Psoas muscle (tissue), 8 donors: ENCODE data around the gene LDLRAD4. TPM values are rescaled to one million over a fixed set of nuclear protein-coding genes. Genes with fewer than 3 reads are reported as not detected.
"Not testable (repeated sequence)": the region's sequence is repeated elsewhere in the genome, so short reads cannot be mapped to it uniquely, and the experiment has no call there.

ENCODE experiments used
- ATAC-seq, 4 donors: fragments of 200-7000 bp; cut with Tn5 transposase; one replicate each; pipeline ENCODE4 v1.9.1; 2020; ENCODE audit warnings: moderate library complexity in 3 of 4, mild to moderate bottlenecking in 2 of 4
- DNase-seq, 2 donors: peaks; one replicate each; pipeline ENCODE4 v3.0.0-alpha.2; 2020
- H3K27ac ChIP-seq: fragments of 200-600 bp; one replicate; pipeline ENCODE4 v1.8.0; 2022
- H3K27me3 ChIP-seq, 3 donors: fragments of 200-600 bp in 1 of 3; one replicate each; pipeline versions ENCODE4 v1.6.1 to v1.8.0; 2013 to 2022; ENCODE audit warnings: low read length in 2 of 3, mild to moderate bottlenecking in 2 of 3, moderate library complexity in 1 of 3; ENCODE audit not compliant: insufficient read depth in 3 of 3
- H3K36me3 ChIP-seq, 2 donors: fragments of 200-600 bp in 1 of 2; one replicate each; pipeline versions ENCODE4 v1.6.1 to v1.8.0; 2013 to 2022; ENCODE audit warnings: low read depth in 1 of 2, mild to moderate bottlenecking in 1 of 2, moderate library complexity in 1 of 2; ENCODE audit not compliant: insufficient read depth in 1 of 2
- H3K4me1 ChIP-seq: fragments of 200-600 bp; one replicate; pipeline ENCODE4 v1.8.0; 2022
- H3K4me3 ChIP-seq: fragments of 200-600 bp; one replicate; pipeline ENCODE4 v1.8.0; 2022; ENCODE audit warnings: mild to moderate bottlenecking
- H3K9me3 ChIP-seq: fragments of 200-600 bp; one replicate; pipeline ENCODE4 v1.8.0; 2022
- CTCF ChIP-seq: fragments of 200-600 bp; IDR thresholded peaks from one replicate; pipeline ENCODE4 v1.8.0; 2022; ENCODE audit warnings: antibody characterized with exemption
- WGBS, 3 donors: extraction: QIAGEN DNeasy Blood & Tissue Kit; methylation state at CpG; one replicate each; pipeline versions ENCODE4 v1.1.6 to v1.1.7; 2013; 5-methylcytosine and 5-hydroxymethylcytosine counted together
- intact Hi-C, 2 donors: fragments of 100-400 bp; cut with DNase I; formaldehyde crosslinking; loops; one replicate each; pipeline versions ENCODE4 v1.11.0 to v1.14.2; 2022
- polyA plus RNA-seq, 3 donors: library from polyadenylated mRNA; stranded (reverse); fragments of 200-250 nt; gene quantifications; one replicate each; pipeline ENCODE4 v1.2.3, GENCODE V29; 2013
- total RNA-seq, 4 donors: library from RNA; stranded (reverse); fragmentation: NEBNext Ultra II Directional in 2 of 4; extraction: Animal tissue kit (Norgen Biotek cat#: 25700) in 2 of 4; gene quantifications; one replicate each; pipeline versions ENCODE4 v1.2.1 to v1.2.4, GENCODE V29; 2021 to 2023
- donor health status: healthy with polysubstance abuse.
- donor health status: DM: no; HTN: no; CAD: no; lungs with moderate emphysema.
- donor health status: Bipolar disorder and iron deficiency.
- donor health status: healthy.
- donor health status: DM: yes; HTN: yes; CAD: no.
- donor health status: DM: no; HTN: no; CAD: no.
- donor health status: DM: no; HTN: no; CAD: no.
- donor health status: DM: yes; HTN: yes; CAD: no.

Gene LDLRAD4
- total and polyA plus RNA-seq, 7 donors = 1.8 to 13.9 (median 3.8) TPM

DNA sequence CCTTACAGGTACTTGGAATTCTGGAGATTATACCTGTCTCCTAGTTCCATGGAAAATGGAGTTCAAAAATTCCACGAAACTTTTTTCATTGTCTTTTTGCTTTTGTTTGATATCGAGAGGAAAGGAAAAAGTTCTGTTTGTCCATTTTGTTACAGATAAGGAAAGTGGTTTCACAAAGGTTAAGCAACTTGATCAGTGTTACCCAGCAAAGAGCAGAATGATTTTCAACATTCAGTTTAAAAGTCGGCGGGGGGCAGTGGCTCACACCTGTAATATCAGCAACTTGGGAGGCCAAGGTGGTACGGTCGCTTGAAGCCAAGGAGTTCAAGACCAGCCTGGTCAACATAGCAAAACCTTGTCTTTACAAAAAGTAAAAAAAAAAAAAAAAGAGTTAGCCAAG is 118.8 kb downstream of the LDLRAD4 start:
- Histone ChIP-seq H3K4me3 (no peak overlapping the region), H3K36me3 (no peaks in the 10 kb centered on the region), H3K4me1 (no peaks in the 10 kb centered on the region), H3K27me3 (no peaks in the 10 kb centered on the region), H3K27ac (no peak overlapping the region), H3K9me3 (peaks cover 5% of the 10 kb centered on the region)
- no peak for TF ChIP-seq CTCF
- DNase-seq (no peak), ATAC-seq (no peak)
- 93 to 97% (median 94%) methylated on average over 6 of the region's 6 CpGs for WGBS, 3 donors
- intact Hi-C loops = no loop called here

GRCh38 chr18:13338318-13338717 is 119.8 kb downstream of the LDLRAD4 start:
- Histone ChIP-seq H3K4me3 (no peak overlapping the region), H3K9me3 (peaks cover 5% of the 10 kb centered on the region), H3K27me3 (no peaks in the 10 kb centered on the region), H3K36me3 (no peaks in the 10 kb centered on the region), H3K27ac (no peak overlapping the region), H3K4me1 (no peaks in the 10 kb centered on the region)
- no peak for TF ChIP-seq CTCF
- ATAC-seq (no peak), DNase-seq (no peak)
- intact Hi-C loops = no loop called here
- 76 to 83% (median 79%) methylated on average over 2 of the region's 2 CpGs for WGBS, 3 donors

- Histone ChIP-seq H3K36me3 (no peaks in the 10 kb centered on the region), H3K4me3 (no peak overlapping the region), H3K27me3 (no peaks in the 10 kb centered on the region), H3K27ac (no peak overlapping the region), H3K4me1 (no peaks in the 10 kb centered on the region), H3K9me3 (peaks cover 5% of the 10 kb centered on the region)
- DNase-seq (no peak), ATAC-seq (no peak)
- intact Hi-C loops = no loop called here
- WGBS, 3 donors = 88 to 97% (median 91%) methylated on average over 1 of the region's 1 CpG
- no peak for TF ChIP-seq CTCF
Observed at GRCh38 chr18:13339653-13340052, 121.1 kb downstream of the LDLRAD4 start.

GRCh38 chr18:13346449-13346848 is 127.9 kb downstream of the LDLRAD4 start:
- H3K27me3 ChIP-seq, H3K4me1 ChIP-seq, H3K4me3 ChIP-seq, H3K27ac ChIP-seq, H3K9me3 ChIP-seq, ATAC-seq, DNase-seq, H3K36me3 ChIP-seq, intact Hi-C loops: not testable (repeated sequence)

DNA sequence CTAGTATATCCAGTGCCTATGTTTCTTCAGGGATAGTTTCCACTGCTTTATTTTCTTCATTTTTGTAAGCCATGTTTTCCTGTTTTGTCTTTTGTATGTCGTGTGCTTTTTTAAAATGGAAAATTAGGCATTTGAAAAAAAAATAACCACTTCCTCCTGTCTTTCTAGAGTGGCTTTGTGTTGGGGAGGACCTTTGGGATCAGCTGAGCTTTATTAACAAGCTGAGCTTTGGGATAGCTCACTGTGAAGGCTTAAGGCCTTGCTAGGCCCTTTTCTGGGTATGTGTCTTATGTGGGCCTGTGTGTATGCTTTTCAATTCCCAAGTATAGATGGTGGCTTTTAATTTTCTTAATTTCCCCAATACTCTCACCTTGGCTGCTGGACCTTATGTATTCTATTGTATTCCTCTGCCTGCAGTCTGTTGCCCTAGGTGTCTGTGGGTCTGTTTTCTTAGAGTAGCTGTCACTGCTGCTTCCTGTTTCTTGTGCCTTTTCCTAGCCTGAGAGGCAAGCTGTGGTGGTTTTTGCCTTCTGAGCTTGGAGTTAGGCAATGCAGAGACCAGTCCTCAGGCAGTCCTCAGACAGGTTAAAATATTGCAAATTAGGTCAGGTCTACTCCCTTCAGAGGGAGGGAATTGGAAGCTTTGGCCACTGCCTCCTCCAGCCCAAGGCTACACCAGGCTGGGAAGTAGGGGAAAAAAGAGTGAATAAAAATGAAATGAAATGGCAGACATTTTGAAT is 134.7 kb downstream of the LDLRAD4 start:
- no peak for TF ChIP-seq CTCF
- no peak for ATAC-seq
- DNase-seq = no peak
- Histone ChIP-seq H3K27me3 (no peaks in the 10 kb centered on the region), H3K4me1 (no peaks in the 10 kb centered on the region), H3K9me3 (no peaks in the 10 kb centered on the region), H3K36me3 (no peaks in the 10 kb centered on the region), H3K4me3 (no peak overlapping the region), H3K27ac (no peak overlapping the region)
- 42 to 57% (median 51%) methylated on average over 1 of the region's 1 CpG for WGBS, 3 donors
- intact Hi-C loops = no loop called here
